GM21619 (cell line): Measurements from ENCODE around the gene EDNRB.
"Not testable (repeated sequence)": the region's sequence is repeated elsewhere in the genome, so short reads cannot be mapped to it uniquely, and the experiment has no call there.

Source experiments
- ATAC-seq: cut with Tn5 transposase; IDR thresholded peaks from one replicate; pipeline ENCODE4 v1.9.1; 2021; ENCODE audit not compliant: unreplicated experiment

EDNRB gene

DNA sequence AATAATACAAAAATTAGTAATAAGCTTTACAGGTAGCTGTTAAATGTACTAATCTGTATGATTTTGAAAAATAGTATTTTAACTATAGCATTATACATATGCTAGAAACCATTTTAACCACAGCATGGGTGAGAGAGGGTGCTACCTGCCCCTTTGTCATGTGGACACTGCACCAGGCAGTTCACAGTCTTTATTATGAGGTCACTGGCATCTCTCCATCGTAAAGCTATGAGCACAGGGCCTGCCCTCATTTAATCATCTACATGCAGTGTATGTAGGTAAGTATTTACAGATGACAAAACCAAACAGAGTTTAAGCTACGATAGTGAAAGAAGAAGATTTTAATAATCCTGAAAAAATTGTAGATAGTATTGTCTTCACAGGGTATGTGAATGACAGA, 21.7 kb downstream of the EDNRB start:
- no peak for ATAC-seq

DNA sequence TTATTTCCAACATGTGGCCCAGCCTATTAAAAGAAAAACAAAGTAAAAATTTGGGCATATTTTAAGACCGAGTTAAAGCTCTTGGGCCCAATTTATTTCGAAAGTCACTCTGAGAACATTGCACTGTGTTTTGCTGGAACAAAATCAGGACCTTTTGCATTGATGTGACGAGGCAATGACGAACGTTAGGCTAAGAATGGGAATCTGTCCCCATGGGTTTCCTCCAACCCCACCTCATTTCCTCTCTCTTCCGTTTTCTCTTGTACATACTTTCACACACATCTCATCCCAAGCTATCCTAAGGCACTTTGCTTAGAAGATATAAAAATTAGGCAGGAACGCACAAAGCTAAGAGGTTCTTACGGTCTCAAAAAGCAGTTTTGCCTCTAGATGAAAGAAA, 22.1 kb downstream of the EDNRB start:
- no peak for ATAC-seq

DNA sequence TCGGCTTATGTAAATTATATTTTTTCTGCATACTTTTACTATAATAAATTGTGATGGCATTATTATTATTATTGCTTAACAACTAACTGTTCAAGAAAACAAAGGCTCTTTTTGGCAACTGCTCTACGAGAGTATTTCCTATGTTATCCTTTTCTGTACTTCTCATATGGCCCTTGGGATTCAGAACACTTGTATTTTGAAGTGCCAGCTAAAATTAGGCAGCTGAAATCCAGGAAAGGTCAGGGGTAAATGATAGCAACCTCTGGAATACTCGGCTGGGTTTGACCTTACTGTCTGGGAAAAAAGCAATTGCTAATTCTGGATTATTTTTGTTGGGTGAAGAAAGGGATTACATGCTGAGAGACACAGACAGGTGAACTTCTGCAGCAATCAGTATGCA, 23.9 kb downstream of the EDNRB start:
- ATAC-seq: no peak

DNA sequence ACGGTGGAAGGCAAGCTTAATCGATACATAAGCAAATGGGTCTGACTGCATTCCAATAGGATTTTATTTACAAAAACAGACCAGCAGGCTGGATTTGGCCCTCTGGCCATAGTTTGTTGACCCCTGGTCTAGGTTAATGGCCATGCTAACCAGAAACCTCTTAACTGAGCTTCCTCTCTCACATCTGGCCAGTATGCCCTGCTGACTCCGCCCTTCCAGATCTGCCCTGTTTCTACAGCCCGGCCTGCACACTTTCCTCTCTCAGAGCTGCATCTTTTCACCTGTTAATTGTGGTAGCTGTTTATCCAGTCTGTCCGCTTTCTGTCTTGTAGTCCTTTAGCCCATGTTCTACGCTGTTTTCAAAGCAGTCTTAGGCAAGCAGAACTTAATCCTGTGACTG, 25.6 kb downstream of the EDNRB start:
- ATAC-seq: no peak

DNA sequence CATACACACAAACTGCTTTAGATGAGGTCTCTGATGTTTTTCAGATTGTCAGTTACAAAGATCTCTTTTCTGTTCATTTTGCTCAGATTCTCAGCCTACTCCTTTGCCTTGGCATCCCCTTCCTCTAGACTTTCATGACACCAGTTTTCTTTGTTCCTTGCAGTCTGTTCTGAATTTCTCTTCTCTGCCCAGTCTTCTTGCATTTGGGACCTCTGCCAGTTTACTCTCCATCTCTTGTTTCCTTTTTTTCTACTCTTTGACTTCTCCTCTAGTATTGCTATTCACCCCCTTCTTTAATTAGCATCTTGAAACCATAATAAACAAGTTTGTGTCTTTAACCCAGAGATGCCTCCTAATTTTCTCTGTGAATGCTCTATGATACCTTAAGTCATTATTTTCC, 26.1 kb downstream of the EDNRB start:
- ATAC-seq: no peak

DNA sequence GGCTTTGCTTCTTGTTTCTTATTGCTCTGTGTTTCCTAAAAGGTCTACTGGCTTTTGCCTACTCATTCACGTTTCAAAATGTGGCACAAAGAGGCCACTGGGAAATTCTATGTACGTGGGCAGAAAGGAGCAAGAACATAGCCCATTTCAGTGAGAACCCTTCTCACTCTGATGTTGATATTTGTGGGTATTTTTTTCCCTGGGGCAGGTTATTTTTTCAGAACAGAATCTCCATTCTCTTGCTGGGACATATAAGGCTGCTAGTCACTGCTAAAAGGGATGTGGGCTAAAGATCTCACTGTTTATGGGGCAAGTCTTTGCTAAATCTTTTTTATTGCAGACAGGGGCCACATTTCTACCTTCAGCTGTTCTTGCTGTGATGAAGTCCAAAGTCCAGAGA, 27.1 kb downstream of the EDNRB start:
- no peak for ATAC-seq

DNA sequence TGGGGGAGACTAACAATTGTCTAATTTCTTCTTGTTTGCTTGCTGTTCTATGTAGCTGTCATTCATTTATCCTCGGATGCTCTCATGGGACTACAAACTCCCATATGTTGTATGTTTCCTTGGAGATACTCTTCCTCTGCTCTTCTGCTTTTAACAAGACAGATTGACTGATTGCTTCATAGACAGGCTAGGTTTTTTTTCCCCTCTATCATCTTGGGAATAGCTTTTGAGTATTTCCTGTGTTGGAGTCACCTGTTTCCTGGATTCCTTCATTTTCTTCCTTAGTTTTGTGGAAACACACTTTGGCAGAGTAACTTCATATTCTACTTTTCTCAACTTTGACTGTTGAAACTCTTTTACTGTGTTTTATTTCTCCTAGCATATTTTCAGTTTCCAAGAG, 27.6 kb downstream of the EDNRB start:
- no peak for ATAC-seq

DNA sequence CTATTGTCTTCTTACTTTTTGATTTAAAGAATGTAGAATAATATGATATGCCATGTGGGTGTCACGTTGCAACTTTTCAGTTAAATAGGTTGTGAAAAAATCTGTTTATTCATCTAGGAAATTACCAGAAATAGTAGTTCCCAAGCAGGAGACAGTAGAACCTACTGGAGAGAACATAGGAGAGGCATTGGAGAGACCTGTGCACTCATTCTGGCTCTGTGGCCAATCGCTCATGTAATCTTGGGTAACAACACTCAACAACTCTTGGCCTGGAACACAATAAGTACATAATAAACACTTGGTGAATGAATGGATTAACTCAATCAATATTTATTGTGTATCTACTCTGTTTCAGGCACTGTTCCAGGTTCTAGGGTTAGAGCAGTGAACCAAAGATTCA, 35.3 kb downstream of the EDNRB start:
- no peak for ATAC-seq

DNA sequence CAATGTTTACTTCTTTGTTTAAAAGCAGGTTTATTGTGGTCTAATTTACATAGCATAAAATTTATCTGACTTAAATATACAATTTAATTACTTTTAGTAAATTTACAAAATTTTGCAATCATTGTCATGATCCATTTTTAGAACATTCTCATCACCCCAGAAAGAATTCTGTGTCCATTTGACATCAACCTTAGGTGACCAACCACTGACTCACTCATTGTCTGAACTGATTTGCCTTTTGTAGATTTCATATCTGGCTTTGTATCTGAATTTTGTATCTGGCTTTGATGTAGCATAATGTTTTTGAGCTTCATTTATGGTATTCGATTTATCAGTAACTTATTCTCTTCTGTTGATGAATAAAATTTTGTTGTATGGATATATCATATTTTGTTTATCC, 40.4 kb downstream of the EDNRB start:
- no peak for ATAC-seq

DNA sequence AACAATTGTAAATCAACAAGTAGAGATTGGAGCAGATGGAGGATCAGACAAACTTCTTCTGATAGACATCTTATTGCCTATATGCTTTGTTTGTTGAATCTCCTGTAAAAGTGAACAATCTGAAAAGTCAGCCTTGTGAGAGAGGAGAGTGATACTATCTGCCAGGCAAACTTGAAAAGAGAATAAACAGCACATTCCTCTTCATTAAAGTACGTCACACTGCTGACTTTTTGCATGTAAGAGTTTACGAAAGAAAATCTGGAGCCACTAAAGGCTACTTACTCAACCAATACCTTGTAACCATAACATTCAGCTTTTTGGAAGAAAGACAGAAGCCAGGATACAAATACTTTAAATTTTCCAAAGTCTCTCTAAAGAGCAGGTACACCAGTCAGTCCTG, 42.5 kb downstream of the EDNRB start:
- no peak for ATAC-seq

DNA sequence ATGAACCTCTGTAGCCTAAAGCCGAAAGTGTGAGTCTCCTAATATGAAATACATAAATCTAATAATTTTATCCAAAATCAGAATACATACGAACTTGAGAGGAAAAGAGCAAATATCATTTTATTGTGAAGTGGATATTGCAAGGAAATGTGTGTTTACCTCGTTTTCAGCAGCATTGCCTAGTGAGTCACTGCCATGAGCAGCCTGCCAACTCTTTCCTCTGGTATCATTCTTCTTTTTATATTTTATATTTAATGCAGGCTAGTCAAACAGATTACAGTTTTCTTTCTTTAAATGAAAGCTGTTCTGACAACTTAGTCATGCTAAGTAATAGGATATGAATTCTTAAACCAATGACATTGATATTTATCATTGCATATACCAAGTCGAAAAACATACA, 44.2 kb downstream of the EDNRB start:
- ATAC-seq: no peak

DNA sequence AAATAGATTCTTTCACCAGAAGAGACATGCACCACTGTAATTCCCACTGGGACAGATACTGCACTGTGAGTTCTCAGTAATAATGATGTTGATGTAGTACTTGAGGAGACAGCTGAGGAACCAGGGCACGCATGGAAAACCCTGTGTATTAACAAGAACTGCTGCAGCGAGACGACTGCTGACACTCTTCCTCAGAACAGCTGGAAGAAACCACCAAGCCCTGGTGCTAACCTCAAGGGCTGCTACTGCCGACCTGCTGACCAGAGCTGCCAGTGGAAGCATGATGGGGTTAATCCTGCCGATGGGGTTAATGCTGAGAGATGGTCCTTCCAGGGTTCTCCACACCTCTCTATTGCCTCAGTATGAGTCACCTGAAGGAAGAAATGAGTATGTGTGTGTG, 45.6 kb downstream of the EDNRB start:
- no peak for ATAC-seq

DNA sequence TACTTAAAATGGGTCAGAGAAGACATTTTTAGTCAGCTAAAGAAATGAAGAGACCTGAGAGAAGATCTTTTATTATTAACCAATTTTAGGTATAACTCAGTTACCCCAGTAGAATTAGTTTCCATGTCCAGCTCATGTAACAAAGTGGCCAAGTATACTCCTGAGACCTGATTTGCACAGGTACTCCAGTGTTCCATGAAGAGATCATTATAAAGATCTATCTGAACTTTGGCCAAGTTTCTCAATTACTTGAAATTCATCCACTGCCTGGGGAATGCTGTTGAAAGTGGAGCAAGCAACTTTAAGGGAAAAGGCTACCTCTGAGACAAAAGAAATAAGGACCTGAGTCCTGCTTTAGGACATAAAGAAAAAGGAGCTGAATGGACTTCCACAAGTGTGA, 47.0 kb downstream of the EDNRB start:
- no peak for ATAC-seq

DNA sequence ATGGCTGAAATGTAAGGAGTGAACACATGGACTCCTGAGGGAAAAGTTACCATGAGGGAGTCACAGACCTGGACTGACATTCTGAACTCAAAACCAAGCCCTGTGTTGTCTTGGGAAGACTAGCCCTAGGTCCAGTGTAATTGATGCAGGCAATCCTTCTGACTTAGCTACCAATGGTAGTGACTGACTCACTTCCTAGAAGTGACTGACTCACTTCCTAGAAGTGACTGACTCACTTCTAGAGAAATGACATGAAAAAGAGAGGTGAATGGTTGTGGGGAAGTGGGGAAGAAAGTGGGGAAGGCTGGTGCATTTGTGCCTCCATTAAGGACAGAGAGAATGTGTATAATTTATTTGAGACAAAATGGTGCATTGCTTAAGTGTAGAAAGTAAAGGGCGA, 49.9 kb downstream of the EDNRB start:
- ATAC-seq: no peak

DNA sequence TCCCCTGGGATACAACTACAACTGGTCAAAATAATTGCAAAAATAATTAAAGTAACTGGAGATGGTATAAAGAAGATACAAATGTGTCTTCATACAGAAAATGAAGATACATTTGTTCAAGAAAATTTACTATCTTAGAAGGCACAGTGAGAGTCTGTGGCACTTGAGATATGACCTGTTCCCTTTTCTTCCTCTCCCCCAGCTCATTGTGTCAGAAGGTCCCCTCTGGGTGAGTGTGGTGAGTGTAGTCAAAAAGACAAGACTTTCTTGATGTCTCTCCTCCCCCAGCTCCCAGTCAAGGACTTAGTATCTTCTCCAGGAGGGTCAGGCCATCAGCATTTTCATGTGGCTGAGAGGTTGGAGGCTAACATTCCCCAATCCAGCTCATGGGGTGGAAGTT, 51.7 kb downstream of the EDNRB start:
- ATAC-seq: no peak

DNA sequence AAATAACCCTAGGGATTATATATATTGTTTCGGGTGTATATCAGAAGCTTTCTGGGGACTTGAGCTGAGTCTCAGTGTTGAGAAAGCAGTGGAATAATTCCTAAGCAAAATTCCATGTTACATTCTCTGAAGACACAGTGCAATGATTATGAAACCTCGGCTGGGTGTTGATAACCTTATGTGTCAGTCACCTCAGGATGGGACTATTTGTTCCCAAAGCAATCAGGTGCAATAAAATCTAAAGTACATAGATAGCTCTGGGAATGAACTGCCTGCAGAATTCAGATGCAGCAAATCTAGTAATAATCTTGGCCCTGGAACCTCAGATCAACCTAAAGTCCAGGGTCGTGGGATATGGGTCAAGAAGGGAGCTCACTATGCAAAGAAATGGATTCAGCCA, 53.0 kb downstream of the EDNRB start:
- no peak for ATAC-seq

DNA sequence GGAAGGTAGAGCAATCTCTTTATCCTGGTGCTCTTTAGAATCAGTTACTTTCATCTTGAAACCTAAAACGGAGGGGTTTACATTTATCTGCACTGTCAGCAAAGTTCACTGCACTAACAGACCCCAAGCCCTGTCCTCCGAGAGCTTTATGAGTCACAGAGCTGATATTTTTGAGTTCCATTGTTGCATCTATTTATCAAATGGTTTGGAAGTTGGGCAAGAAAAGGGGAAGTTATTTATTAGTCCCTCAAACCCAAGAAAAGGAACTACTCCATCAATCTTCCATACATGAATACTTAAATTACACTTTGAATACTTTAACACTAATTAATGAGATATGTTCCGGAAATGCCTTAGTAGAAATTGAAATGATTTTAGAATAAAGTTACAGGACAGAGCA, 55.5 kb downstream of the EDNRB start:
- no peak for ATAC-seq

DNA sequence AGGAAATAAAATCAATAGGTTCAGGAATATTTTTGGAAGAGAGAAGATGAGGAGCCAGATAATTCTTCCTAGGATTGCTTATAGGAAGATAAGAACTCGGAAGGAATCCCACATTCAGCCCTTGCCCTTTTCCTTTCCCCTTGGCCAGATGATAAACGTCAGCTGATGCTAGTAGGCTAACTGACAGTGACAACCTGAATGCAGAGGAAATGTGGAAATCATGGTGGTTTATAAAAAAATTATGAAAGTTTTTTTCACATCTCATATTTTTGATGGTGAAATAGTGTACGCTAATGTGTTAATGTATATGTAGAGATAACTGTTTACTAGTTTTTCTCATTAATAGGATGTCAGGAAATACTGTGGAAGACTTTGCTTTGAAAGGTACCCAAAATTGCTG, 56.9 kb downstream of the EDNRB start:
- ATAC-seq: no peak

DNA sequence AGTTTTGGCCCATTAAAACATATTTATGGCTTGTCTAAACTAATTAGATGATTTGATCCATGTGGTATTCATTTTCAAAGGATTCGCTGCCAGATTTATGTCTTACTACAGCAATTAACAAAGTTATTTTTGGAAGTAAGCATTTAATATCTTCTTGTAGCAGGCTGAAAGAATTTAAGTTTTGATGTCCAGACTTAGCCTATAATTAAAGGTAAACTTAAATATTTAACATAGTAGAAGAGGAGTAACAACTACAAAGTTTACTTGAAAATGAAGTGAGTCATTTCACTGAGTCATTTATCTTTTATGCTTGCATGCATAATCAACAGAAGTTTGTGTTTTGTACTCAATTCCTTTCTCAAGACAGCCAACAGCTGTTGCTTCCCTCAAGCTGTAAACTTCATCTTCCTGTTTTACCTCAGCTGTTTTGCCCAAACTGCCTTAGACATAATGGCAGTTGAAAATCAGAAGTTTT, 58.1 kb downstream of the EDNRB start:
- no peak for ATAC-seq

DNA sequence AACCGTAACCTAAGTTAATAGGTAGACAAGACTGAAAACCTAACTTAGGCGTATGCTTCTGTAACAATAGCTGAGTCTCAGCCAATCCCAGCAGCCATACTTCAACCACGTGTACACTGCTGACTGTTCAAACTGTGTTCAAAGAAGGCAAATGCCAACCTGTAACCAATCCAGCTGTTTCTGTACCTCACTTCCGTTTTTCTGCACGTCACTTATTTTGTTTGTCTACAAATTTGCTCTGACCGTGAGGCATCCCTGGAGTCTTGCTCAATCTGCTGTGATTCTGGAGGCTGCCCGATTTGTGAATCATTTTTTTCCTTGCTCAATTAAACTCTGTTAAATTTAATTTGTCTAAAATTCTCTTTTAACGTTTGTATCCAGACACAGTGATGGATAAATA, 59.2 kb downstream of the EDNRB start:
- no peak for ATAC-seq

DNA sequence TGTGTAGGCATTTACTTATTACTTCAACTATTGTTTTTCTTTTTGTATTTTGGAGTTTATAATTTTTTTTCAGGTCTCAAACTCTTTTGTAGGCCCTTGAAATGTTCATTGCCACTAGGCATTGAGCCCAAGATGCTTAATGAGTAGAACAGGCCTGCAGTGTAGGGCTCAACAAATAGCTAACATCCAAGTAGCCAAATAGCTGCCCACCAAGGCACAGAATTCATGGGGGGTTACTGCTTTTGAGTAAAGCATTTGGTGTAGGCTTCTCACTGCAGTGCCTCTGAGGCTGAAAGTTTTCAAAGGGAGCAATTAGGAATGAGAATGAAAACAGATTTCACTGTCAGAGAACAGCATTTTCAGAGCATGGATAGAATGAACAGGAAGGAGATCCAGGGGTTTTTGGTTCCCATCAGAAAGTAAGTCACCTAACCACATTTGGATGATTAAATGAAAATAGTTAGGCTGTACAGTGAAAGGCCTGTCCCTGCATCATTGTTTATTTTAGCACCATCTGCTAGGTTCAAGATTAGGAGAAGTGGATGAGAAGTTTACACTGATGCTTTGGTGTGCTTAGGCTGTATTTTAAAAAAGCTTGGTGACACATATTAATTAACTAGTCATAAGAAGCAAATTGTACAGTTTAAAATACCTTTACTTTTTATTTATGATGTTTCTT, 61.0 kb downstream of the EDNRB start:
- no peak for ATAC-seq

DNA sequence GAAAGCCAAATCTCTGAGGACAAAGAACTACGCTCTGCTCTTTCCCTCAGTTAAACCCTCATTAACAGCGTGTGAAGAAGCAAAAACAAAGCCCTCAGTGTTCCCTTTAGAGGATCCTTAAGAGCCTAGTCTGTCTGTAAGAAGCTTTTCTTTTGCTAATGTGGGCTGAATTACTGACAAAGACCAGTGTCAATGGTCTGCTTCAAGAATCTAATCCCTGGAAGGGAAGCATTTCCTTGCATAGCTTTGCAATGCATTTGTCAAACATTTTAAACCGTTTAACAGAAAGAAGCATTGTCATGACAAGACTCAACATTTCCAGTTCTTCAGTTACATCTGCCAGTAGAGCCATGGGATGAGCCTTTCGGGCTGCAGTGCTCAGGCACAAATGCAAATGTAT, 64.9 kb downstream of the EDNRB start:
- ATAC-seq: no peak

DNA sequence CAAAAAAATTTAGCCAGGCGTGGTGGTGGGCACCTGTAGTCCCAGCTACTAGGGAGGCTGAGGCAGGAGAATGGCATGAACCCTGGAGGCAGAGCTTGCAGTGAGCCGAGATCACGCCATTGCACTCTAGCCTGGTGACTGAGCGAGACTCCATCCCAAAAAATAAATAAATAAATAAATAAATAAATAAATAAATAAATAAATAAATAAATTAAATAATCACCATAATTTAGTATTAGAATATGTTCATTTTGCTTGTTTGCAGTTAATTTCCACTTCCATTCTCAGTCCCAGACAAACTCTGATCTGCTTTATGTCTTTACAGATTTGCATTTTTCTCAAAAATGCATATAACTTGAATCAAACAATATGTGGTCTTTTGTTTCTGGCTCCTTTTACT, 70.6 kb downstream of the EDNRB start:
- not testable (repeated sequence) for ATAC-seq

DNA sequence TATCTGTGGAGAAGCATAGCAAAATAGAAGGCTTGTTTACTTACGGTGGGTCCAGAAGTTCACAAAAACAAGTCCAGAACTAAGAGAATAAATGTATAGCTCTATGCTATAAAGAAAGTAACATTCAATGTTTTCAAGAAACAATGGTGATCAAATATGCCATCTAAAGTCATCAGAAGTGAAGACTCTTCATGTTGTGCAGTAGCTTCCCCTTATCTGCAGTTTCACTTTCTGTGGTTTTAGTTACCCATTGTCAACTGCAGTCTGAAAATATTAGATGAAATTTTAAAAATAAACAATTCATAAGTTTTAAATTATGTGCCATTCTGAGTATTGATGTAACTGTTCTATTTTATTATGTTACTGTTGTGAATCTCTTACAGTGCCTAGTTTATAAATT, 72.5 kb downstream of the EDNRB start:
- ATAC-seq: peak; percentile 62
